22Rv1 (cell line): ENCODE measurements around the gene AKAP3.

Source experiments
- H3K27ac ChIP-seq: fragments of 450-650 bp; 2 replicates; pipeline ENCODE4 v1.5.1; 2017
- CTCF ChIP-seq: fragments of 450-650 bp; IDR thresholded peaks from 2 replicates; pipeline ENCODE4 v1.5.1; 2017; ENCODE audit warnings: mild to moderate bottlenecking
- ZFX ChIP-seq: fragments of 450-650 bp; IDR thresholded peaks from 2 replicates; pipeline ENCODE4 v1.6.1; 2017; ENCODE audit warnings: antibody characterized with exemption, borderline replicate concordance

AKAP3 gene

GRCh38 chr12:4569261-4569660 is 79.6 kb downstream of the AKAP3 start:
- no peak overlapping the region for H3K27ac ChIP-seq
- TF ChIP-seq CTCF = no peak
- TF ChIP-seq ZFX = no peak

GRCh38 chr12:4567073-4567881 is 81.6 kb downstream of the AKAP3 start:
- no peak for TF ChIP-seq CTCF
- no peak for TF ChIP-seq ZFX
- no peak overlapping the region for H3K27ac ChIP-seq

GRCh38 chr12:4566474-4566873 is 82.4 kb downstream of the AKAP3 start:
- no peak overlapping the region for H3K27ac ChIP-seq

More at GRCh38 chr12:4566474-4566873, 82.4 kb downstream of the AKAP3 start:
- TF ChIP-seq ZFX (no peak), CTCF (no peak)
